ENCODE measurements around the gene FSCN2. TPM values are rescaled to one million over a fixed set of nuclear protein-coding genes. Genes with fewer than 3 reads are reported as not detected.

FSCN2 gene
- total RNA-seq, 4 donors from 2014 or later, result 0.46 to 2.7 (median 1.8) TPM

- TF ChIP-seq POLR2A (IDR thresholded peaks at IDR 0.05), result no peak
- no peak for TF ChIP-seq CTCF (IDR thresholded peaks at IDR 0.05)
- WGBS, 2 donors, result 63 to 74% methylated on average over 12 of the region's 12 CpGs
- no peak for DNase-seq (ENCODE audit: low spot score in 2 of 2)
- intact Hi-C loops (cut with DNase I; ENCODE audit: low total_unique reads), result no loop called here
- no peak overlapping the region for H3K4me3 ChIP-seq (ENCODE audit: low read depth, poor library complexity, severe bottlenecking)
These were observed 25.6 kb upstream of the FSCN2 start for GRCh38 chr17:81502471-81503017.

GRCh38 chr17:81503619-81504018 lies 24.6 kb upstream of the FSCN2 start:
- intact Hi-C loops (cut with DNase I; ENCODE audit: low total_unique reads), result no loop called here
- H3K4me3 ChIP-seq (ENCODE audit: low read depth, poor library complexity, severe bottlenecking), result no peak overlapping the region
- DNase-seq (ENCODE audit: low spot score in 2 of 2), result no peak
- TF ChIP-seq CTCF (IDR thresholded peaks at IDR 0.05), result no peak
- TF ChIP-seq POLR2A (IDR thresholded peaks at IDR 0.05), result no peak

GRCh38 chr17:81508639-81509206 lies 19.5 kb upstream of the FSCN2 start:
- no peak for DNase-seq (ENCODE audit: low spot score in 2 of 2)
- H3K4me3 ChIP-seq (ENCODE audit: low read depth, poor library complexity, severe bottlenecking), result no peak overlapping the region
- TF ChIP-seq POLR2A (IDR thresholded peaks at IDR 0.05) (no peak), CTCF (IDR thresholded peaks at IDR 0.05) (no peak)
- 50 to 58% methylated on average over 10 of the region's 10 CpGs for WGBS, 2 donors
- intact Hi-C loops (cut with DNase I; ENCODE audit: low total_unique reads), result no loop called here

GRCh38 chr17:81509207-81509971 lies 18.8 kb upstream of the FSCN2 start:
- intact Hi-C loops (cut with DNase I; ENCODE audit: low total_unique reads), result no loop called here
- no peak for DNase-seq (ENCODE audit: low spot score in 2 of 2)
- 19 to 22% methylated on average over 12 of the region's 12 CpGs for WGBS, 2 donors

More at GRCh38 chr17:81509207-81509971, 18.8 kb upstream of the FSCN2 start:
- TF ChIP-seq POLR2A (IDR thresholded peaks at IDR 0.05) (no peak), CTCF (IDR thresholded peaks at IDR 0.05) (no peak)
- peak overlapping the region; percentile 86 for H3K4me3 ChIP-seq (ENCODE audit: low read depth, poor library complexity, severe bottlenecking)

All from lower leg skin (tissue), 4 donors.